ENCODE measurements around the gene SLC12A2. TPM values are rescaled to one million over a fixed set of nuclear protein-coding genes. Genes with fewer than 3 reads are reported as not detected.

Gene SLC12A2
- polyA plus RNA-seq, 1 of the 3 experiments (the other 2 are of a cell fraction): 5.6 TPM

DNA sequence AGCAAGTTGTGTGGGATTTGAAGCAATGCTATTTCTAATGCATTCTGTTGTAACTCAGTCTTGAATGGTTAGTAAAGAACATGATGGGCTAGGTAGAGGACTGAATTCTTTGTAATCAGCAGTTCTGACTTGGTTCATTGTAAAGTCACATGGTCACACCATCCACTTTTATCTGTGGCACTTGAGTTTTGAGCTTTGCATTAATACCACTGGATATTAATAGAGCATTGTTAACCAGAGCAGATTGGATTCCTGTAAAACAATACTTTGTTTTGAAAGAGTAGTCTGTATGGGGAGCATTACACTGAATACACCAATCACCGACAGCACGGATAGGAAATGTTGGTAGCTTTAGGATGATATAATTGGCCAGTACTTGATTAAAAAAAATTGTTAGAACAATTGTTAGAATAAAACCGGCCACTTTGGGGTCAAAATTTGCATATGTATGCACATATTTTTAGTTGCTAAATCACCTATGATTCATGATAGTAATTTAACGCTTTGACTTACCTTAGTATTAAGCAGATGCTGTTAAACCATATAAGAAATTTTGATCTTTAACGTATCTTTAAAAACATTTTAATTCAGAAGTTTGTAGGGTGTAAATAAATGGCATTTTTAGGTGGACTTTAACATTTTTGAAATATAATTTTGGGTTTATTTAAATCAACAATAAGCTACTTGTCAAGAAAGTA lies 17.4 kb downstream of the SLC12A2 start:
- 87% methylated on average over 5 of the region's 5 CpGs for WGBS (ENCODE audit: low lambda C conversion rate)
- Histone ChIP-seq H3K9me3 (peaks cover 30% of the 10 kb centered on the region; the same call in 1 of the 2 replicates), H3K4me2 (no peak overlapping the region), H3K4me3 (ENCODE audit: low read depth in 2 of 2, low read length in 1 of 2) (no peak overlapping the region), H4K20me1 (ENCODE audit: insufficient read depth) (no peaks in the 10 kb centered on the region), H3F3A (replicated peaks; ENCODE audit: insufficient read depth) (peaks cover 6% of the 10 kb centered on the region), H3K27ac (ENCODE audit: low read depth in 2 of 2, low read length in 1 of 2) (no peak overlapping the region), H3K9ac (no peak overlapping the region), H3K9me2 (no peaks in the 10 kb centered on the region), H3K4me1 (ENCODE audit: control insufficient read depth in 1 of 2, insufficient read depth in 2 of 2, low read depth in 1 of 2, low read length in 1 of 2) (no peaks in the 10 kb centered on the region; a peak in 1 of 4 replicates), H2AFZ (ENCODE audit: low read depth) (no peak overlapping the region), H3K27me3 (ENCODE audit: insufficient read depth) (no peaks in the 10 kb centered on the region), H3K36me3 (replicated peaks in 1 of 2; ENCODE audit: control insufficient read depth in 1 of 2, insufficient read depth in 2 of 2, low read length in 1 of 2) (peaks cover 0 to 27% of the 10 kb centered on the region in 2 experiments), H3K79me2 (ENCODE audit: insufficient read depth) (peaks cover 45% of the 10 kb centered on the region)
- DNase-seq: no peak
- TF ChIP-seq NRF1 (IDR thresholded peaks at IDR 0.05; ENCODE audit: low read depth, low read length): no peak
- POLR2A ChIA-PET: no interaction called here
- CTCF ChIA-PET: interaction anchor here (0.8 to 2.0 kb wide), 2 partner anchors 17 to 18 kb away, joined by 3 to 5 read pairs; partner anchors contain the start of gene SLC12A2

DNA sequence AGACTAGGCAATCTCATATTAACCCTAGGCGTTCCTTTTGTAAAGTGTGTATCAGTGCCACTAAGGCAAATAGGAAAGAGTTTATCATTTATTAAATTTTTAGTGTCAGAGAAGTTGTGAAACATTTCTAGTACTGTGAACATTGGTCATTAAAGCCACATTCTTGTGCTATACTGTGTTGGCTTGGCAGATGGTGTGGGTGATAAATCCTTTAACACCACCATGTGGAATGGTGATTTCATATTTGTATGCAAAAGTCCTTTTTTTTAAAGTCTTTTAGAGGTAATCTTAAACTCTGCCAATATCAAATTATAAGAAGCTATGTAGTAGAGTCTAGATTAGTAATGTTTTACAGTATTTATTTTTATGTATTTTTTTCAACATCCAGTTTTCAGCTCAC lies 18.1 kb downstream of the SLC12A2 start:
- peaks cover 6% of the 10 kb centered on the region for H3F3A ChIP-seq (replicated peaks; ENCODE audit: insufficient read depth)
- peaks cover 0 to 20% of the 10 kb centered on the region in 2 experiments for H3K36me3 ChIP-seq (replicated peaks in 1 of 2; ENCODE audit: control insufficient read depth in 1 of 2, insufficient read depth in 2 of 2, low read length in 1 of 2)
- WGBS (ENCODE audit: low lambda C conversion rate): 100% methylated on average over 1 of the region's 1 CpG
- H3K9me2 ChIP-seq: no peaks in the 10 kb centered on the region
- ChIA-PET CTCF (interaction anchor here (0.8 to 2.0 kb wide), 2 partner anchors 18 to 19 kb away, joined by 3 to 5 read pairs; partner anchors contain the start of gene SLC12A2), POLR2A (no interaction called here)
- H3K79me2 ChIP-seq (ENCODE audit: insufficient read depth): peaks cover 39% of the 10 kb centered on the region
- H3K4me3 ChIP-seq (ENCODE audit: low read depth in 2 of 2, low read length in 1 of 2): no peak overlapping the region
- H3K27me3 ChIP-seq (ENCODE audit: insufficient read depth): no peaks in the 10 kb centered on the region
- no peak overlapping the region for H3K4me2 ChIP-seq
- peaks cover 24% of the 10 kb centered on the region; the same call in 1 of the 2 replicates for H3K9me3 ChIP-seq
- no peak overlapping the region for H2AFZ ChIP-seq (ENCODE audit: low read depth)
- no peak overlapping the region for H3K9ac ChIP-seq
- DNase-seq: no peak
- no peaks in the 10 kb centered on the region; a peak in 1 of 4 replicates for H3K4me1 ChIP-seq (ENCODE audit: control insufficient read depth in 1 of 2, insufficient read depth in 2 of 2, low read depth in 1 of 2, low read length in 1 of 2)
- TF ChIP-seq MXI1 (IDR thresholded peaks at IDR 0.05; ENCODE audit: low read depth, low read length) (no peak), FOXJ3 (CRISPR knock-in tag; IDR thresholded peaks at IDR 0.05) (no peak), SIN3A (IDR thresholded peaks at IDR 0.05; ENCODE audit: borderline replicate concordance, low read depth, low read length) (no peak), MEF2A (IDR thresholded peaks at IDR 0.05; ENCODE audit: borderline replicate concordance, low read depth) (no peak)
- TF ChIP-seq, protein P1, sequence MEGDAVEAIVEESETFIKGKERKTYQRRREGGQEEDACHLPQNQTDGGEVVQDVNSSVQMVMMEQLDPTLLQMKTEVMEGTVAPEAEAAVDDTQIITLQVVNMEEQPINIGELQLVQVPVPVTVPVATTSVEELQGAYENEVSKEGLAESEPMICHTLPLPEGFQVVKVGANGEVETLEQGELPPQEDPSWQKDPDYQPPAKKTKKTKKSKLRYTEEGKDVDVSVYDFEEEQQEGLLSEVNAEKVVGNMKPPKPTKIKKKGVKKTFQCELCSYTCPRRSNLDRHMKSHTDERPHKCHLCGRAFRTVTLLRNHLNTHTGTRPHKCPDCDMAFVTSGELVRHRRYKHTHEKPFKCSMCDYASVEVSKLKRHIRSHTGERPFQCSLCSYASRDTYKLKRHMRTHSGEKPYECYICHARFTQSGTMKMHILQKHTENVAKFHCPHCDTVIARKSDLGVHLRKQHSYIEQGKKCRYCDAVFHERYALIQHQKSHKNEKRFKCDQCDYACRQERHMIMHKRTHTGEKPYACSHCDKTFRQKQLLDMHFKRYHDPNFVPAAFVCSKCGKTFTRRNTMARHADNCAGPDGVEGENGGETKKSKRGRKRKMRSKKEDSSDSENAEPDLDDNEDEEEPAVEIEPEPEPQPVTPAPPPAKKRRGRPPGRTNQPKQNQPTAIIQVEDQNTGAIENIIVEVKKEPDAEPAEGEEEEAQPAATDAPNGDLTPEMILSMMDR (IDR thresholded peaks at IDR 0.05): no peak
- no peak overlapping the region for H3K27ac ChIP-seq (ENCODE audit: low read depth in 2 of 2, low read length in 1 of 2)
- no peaks in the 10 kb centered on the region for H4K20me1 ChIP-seq (ENCODE audit: insufficient read depth)

DNA sequence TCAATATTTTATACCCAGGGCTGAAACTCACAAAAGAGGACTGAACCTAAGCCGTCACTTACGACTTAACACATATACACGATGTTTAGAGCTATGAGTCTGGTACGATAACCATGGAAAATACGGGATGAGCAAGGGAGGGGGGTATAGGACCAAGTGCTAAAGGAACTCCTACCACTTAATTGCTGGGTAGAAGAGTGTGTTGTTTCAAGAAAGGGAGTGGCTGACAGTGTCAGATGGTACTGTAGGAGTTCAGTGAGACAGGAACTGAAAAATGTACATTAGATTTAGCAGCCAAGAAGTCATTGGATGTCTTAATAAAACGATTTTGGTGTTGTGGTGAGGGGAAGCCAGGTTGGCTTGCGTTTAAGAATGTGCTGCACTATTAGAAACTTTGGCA lies 21.6 kb downstream of the SLC12A2 start:
- H3K27me3 ChIP-seq (ENCODE audit: insufficient read depth): no peaks in the 10 kb centered on the region
- CTCF ChIA-PET: no interaction called here
- no peak overlapping the region for H2AFZ ChIP-seq (ENCODE audit: low read depth)
- no peak overlapping the region for H3K9ac ChIP-seq
- no peaks in the 10 kb centered on the region for H3K9me2 ChIP-seq
- POLR2A ChIA-PET: no interaction called here
- H3K36me3 ChIP-seq (replicated peaks in 1 of 2; ENCODE audit: control insufficient read depth in 1 of 2, insufficient read depth in 2 of 2, low read length in 1 of 2): peaks cover 0 to 3% of the 10 kb centered on the region in 2 experiments
- H3K4me2 ChIP-seq: no peak overlapping the region
- H3K4me1 ChIP-seq (ENCODE audit: control insufficient read depth in 1 of 2, insufficient read depth in 2 of 2, low read depth in 1 of 2, low read length in 1 of 2): no peaks in the 10 kb centered on the region; a peak in 1 of 4 replicates
- H4K20me1 ChIP-seq (ENCODE audit: insufficient read depth): no peaks in the 10 kb centered on the region
- TF ChIP-seq MEF2A (IDR thresholded peaks at IDR 0.05; ENCODE audit: borderline replicate concordance, low read depth) (no peak), GABPA (IDR thresholded peaks at IDR 0.05; ENCODE audit: low read depth) (no peak), NRF1 (IDR thresholded peaks at IDR 0.05; ENCODE audit: low read depth, low read length) (no peak), SIN3A (IDR thresholded peaks at IDR 0.05; ENCODE audit: borderline replicate concordance, low read depth, low read length) (no peak), EP300 (IDR thresholded peaks at IDR 0.05; ENCODE audit: borderline replicate concordance in 1 of 2, low read depth in 1 of 2, low read length in 1 of 2) (no peak), RAD21 (IDR thresholded peaks at IDR 0.05; ENCODE audit: low read length) (no peak)
- TF ChIP-seq, protein P2, sequence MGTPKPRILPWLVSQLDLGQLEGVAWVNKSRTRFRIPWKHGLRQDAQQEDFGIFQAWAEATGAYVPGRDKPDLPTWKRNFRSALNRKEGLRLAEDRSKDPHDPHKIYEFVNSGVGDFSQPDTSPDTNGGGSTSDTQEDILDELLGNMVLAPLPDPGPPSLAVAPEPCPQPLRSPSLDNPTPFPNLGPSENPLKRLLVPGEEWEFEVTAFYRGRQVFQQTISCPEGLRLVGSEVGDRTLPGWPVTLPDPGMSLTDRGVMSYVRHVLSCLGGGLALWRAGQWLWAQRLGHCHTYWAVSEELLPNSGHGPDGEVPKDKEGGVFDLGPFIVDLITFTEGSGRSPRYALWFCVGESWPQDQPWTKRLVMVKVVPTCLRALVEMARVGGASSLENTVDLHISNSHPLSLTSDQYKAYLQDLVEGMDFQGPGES (IDR thresholded peaks at IDR 0.05; ENCODE audit: low read depth, low read length): no peak
- TF ChIP-seq, protein P3, sequence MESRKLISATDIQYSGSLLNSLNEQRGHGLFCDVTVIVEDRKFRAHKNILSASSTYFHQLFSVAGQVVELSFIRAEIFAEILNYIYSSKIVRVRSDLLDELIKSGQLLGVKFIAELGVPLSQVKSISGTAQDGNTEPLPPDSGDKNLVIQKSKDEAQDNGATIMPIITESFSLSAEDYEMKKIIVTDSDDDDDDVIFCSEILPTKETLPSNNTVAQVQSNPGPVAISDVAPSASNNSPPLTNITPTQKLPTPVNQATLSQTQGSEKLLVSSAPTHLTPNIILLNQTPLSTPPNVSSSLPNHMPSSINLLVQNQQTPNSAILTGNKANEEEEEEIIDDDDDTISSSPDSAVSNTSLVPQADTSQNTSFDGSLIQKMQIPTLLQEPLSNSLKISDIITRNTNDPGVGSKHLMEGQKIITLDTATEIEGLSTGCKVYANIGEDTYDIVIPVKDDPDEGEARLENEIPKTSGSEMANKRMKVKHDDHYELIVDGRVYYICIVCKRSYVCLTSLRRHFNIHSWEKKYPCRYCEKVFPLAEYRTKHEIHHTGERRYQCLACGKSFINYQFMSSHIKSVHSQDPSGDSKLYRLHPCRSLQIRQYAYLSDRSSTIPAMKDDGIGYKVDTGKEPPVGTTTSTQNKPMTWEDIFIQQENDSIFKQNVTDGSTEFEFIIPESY (IDR thresholded peaks at IDR 0.05; ENCODE audit: borderline replicate concordance, low read depth): no peak
- no peak overlapping the region for H3K27ac ChIP-seq (ENCODE audit: low read depth in 2 of 2, low read length in 1 of 2)
- 92% methylated on average over 7 of the region's 7 CpGs for WGBS (ENCODE audit: low lambda C conversion rate)
- H3K4me3 ChIP-seq (ENCODE audit: low read depth in 2 of 2, low read length in 1 of 2): no peak overlapping the region
- no peaks in the 10 kb centered on the region for H3F3A ChIP-seq (replicated peaks; ENCODE audit: insufficient read depth)
- no peaks in the 10 kb centered on the region for H3K9me3 ChIP-seq
- DNase-seq: no peak
- H3K79me2 ChIP-seq (ENCODE audit: insufficient read depth): peaks cover 28% of the 10 kb centered on the region
